HG02763 (cell line): ENCODE data around the gene RFWD3.
"Not testable (repeated sequence)": the region's sequence is repeated elsewhere in the genome, so short reads cannot be mapped to it uniquely, and the experiment has no call there.

Source experiments
- ATAC-seq: cut with Tn5 transposase; IDR thresholded peaks from one replicate; pipeline ENCODE4 v1.9.1; 2021; ENCODE audit warnings: mild to moderate bottlenecking, moderate library complexity; ENCODE audit not compliant: unreplicated experiment

Gene RFWD3

GRCh38 chr16:74667255-74667700 lies 601 bp upstream of the RFWD3 start:
- no peak for ATAC-seq

GRCh38 chr16:74666010-74666421 lies 661 bp downstream of the RFWD3 start:
- ATAC-seq: no peak

- ATAC-seq: no peak
These were observed 5.6 kb downstream of the RFWD3 start for GRCh38 chr16:74661064-74661463.

- ATAC-seq: no peak
These were observed 6.3 kb downstream of the RFWD3 start for GRCh38 chr16:74660383-74660782.

- no peak for ATAC-seq
These were observed 7.6 kb downstream of the RFWD3 start for GRCh38 chr16:74659041-74659440.

- ATAC-seq: no peak
These were observed 8.6 kb downstream of the RFWD3 start for GRCh38 chr16:74657870-74658642.

- ATAC-seq: no peak
These were observed 12.1 kb downstream of the RFWD3 start for GRCh38 chr16:74654536-74655050.

GRCh38 chr16:74652883-74653282 lies 13.8 kb downstream of the RFWD3 start:
- not testable (repeated sequence) for ATAC-seq

GRCh38 chr16:74652249-74652648 lies 14.4 kb downstream of the RFWD3 start:
- no peak for ATAC-seq

GRCh38 chr16:74651841-74652240 lies 14.8 kb downstream of the RFWD3 start:
- no peak for ATAC-seq

GRCh38 chr16:74650966-74651567 lies 15.6 kb downstream of the RFWD3 start:
- ATAC-seq: no peak

- ATAC-seq: no peak
These were observed 16.7 kb downstream of the RFWD3 start for GRCh38 chr16:74649839-74650504.

- ATAC-seq: no peak
These were observed 24.7 kb downstream of the RFWD3 start for GRCh38 chr16:74641969-74642368.

- no peak for ATAC-seq
These were observed 28.8 kb downstream of the RFWD3 start for GRCh38 chr16:74637742-74638453.

GRCh38 chr16:74635303-74635702 lies 31.4 kb downstream of the RFWD3 start:
- no peak for ATAC-seq

- ATAC-seq: no peak
These were observed 33.0 kb downstream of the RFWD3 start for GRCh38 chr16:74633686-74634085.

GRCh38 chr16:74627506-74628220 lies 39.0 kb downstream of the RFWD3 start:
- ATAC-seq: no peak

GRCh38 chr16:74626741-74627416 lies 39.8 kb downstream of the RFWD3 start:
- ATAC-seq: no peak

GRCh38 chr16:74625500-74626350 lies 41.0 kb downstream of the RFWD3 start:
- ATAC-seq: no peak
